NOMO-1 treated with DMSO at 0.1 percent for 48 hours (cell line): ENCODE data around the gene GALNT18.
A peak's percentile ranks its signal among the peaks of the same experiment; 100 is the strongest.

Experiments
- DNase-seq: peaks from one replicate; lab custom pipeline; 2025; ENCODE audit not compliant: unreplicated experiment; lab: John Stamatoyannopoulos, UW

GALNT18 gene

DNA sequence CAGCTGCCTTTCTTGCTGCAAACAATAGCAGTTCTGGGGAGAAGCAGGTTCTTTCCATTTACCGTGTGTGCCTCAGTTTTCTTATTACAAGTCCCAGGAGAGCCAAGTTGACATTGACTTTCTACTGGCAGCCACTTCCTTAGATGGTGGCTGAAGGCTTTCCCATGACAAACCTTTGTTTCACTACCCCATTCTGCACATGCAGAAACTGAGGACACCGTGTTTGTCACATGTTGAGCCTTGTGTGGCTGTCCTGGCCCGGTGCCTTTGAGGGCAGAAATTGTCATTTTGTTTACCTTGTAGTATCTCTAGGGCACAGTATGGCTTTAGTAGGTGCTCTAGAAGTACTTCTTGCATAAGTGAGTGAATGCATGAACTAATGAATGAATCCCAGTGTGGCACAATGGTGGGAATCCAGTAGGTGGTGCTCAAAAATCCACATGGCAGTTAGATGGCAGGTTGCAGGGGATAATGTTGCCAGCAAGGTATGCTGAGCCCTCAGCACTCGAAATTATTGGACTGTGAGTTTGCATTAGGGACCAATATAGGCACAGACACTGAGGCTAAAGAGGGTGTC, 370.3 kb downstream of the GALNT18 start:
- DNase-seq, result no peak

DNA sequence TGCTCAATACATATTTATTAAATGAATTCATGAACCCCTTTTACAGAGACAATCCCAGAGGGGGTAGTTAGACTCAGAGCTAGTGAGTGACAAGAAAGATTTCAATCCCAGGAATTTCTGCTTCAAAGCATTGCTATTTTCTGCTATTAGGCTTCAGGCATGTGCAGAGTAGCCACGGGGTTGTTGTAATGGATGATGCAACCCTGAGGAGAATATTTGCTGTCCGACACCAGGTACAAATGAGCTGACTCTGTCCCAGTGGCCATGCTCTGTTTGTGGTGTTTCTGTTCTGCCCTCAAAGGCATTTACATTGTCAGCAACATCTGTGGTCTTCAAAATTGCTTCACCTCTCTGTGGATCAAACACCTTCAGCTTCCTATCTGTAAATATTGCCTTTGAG, 371.3 kb downstream of the GALNT18 start:
- no peak for DNase-seq

- DNase-seq, result no peak
Observed at GRCh38 chr11:11247576-11247975, 374.2 kb downstream of the GALNT18 start.

DNA sequence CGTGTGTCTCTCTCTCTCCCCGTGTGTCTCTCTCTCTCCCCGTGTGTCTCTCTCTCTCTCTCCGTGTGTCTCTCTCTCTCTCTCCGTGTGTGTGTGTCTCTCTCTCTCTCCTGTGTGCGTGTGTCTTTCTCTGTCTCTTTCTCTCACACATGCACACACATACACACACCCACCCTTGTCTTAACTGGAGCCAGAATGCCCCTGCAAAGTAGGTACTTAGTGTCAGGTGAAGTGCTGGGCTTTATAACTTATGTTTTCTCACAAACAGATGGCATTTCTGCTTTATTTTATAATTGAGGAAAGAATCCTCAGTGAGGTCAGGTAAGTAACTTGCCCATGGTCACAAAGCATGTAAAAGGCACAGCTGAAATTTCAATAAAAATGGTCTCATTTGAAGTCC, 374.7 kb downstream of the GALNT18 start:
- DNase-seq, result no peak

- DNase-seq, result no peak
Observed at GRCh38 chr11:11246166-11246565, 375.6 kb downstream of the GALNT18 start.

DNA sequence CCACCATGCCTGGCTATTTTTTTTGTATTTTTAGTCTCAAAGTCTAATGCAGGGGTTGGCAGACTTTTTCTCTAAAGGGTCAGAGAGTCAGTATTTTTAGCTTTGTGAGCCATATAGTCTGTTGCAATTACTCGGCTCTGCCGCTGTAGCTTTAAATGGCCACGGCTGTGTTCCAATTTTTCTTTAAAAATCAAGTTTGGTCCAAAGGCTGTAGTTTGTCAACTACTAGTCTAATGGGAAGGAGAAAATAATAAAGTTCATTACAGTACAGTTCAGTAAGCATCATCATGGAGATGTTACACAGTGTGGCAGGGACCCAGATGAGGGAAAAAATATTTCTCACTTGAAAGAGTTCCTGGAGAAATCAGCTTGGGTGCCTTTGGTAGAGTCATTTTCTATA, 376.4 kb downstream of the GALNT18 start:
- no peak for DNase-seq

GRCh38 chr11:11244470-11245080, 377.2 kb downstream of the GALNT18 start:
- DNase-seq, result no peak

DNA sequence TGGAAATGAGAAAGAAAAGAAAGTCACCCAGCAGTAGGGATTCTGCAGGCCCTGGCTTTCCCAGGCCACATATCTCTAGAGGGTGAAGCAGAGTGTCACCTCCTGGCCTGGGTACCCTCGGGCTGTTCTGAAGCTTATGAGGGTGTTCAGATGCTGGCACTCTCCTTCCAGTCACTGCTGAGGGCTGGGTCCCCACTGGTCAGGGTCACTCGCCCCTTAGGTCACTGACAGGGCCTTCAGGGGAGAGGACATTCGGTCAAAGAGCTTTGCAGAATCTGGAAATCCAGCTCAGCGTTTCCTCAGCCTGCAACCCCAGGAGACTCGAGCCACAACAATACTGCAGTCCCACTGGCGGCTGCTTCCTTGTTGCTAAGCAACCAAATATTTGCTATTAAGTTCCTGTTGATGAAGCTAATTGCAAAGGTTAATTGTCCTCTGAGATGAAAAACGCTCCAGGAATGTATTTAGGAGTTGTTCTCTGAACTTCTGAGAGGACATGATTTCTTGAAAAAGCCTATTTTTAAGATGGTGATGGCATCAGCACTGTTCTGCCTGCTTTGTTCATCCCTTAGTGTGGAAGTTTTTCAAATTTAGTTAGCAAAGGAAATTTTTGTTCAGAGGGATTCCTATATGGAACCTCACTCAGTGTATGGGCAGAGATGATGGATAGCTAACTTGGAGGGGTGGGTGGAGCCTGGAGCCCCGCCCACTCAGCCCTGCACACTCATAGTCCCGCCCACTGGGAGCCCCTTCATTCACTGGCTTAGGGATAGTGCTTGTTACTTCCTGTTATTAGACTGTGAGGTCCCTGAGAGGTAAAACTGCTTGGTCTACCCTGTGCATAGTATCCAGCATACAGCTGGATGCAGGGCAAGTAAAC, 378.0 kb downstream of the GALNT18 start:
- peak; percentile 35 for DNase-seq

GRCh38 chr11:11243209-11243589, 378.6 kb downstream of the GALNT18 start:
- no peak for DNase-seq

- no peak for DNase-seq
Observed at GRCh38 chr11:11241284-11241683, 380.5 kb downstream of the GALNT18 start.

GRCh38 chr11:11239959-11240358, 381.8 kb downstream of the GALNT18 start:
- no peak for DNase-seq

DNA sequence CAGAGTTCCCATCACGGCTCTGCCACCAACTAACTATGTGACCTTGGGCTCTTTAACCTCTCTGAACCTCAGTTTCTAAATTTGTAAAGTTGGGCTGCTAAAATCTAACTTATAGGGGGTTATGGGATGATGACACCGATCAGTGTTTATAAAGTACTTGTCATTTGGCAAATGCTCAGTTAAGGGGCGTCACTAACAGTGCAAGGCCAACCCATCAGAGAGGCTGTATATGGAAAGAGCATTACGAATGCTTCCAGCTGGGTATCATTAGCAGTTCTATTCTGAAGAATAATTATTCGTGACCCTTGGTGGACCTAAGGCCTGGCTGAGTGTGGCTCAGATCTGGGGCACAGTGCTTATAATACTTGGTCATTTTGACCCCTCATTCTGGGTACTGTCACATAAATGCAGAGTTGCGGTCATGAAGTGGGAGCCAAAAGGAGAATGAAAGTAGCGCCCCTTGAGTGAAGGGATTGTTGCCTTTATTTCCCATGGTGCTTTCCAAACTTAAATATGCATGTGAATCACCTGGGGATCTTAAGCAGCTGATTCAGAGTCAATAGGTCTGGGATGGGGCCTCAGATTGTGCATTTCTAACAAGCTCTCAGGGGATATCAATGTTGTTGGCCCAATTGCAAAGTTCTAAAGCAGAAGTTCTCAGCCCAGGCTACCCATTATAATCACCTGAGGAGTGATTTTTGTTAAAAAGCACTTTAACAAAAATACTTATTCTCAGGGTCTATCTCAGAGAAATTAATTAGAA, 384.6 kb downstream of the GALNT18 start:
- no peak for DNase-seq

- no peak for DNase-seq
Observed at GRCh38 chr11:11236498-11237059, 385.2 kb downstream of the GALNT18 start.

DNA sequence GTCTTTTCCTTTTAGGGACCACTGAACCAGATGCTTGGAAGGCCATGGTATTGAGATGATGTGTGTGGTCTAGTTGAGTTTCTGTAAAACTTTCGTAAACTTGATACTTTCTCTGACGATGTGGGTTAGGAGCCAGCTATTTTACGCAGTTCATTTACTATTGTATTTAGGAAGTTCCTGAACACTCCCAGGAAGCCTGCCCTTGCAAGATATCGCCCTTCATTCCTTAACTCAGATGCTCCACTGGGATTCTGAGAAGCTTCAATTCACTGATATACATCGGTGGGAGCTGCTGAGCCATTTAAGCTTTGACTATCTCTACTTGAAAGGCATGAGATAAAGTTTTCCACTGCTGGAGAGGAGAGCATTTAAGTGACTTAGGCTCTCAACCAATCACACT, 390.0 kb downstream of the GALNT18 start:
- DNase-seq, result no peak

DNA sequence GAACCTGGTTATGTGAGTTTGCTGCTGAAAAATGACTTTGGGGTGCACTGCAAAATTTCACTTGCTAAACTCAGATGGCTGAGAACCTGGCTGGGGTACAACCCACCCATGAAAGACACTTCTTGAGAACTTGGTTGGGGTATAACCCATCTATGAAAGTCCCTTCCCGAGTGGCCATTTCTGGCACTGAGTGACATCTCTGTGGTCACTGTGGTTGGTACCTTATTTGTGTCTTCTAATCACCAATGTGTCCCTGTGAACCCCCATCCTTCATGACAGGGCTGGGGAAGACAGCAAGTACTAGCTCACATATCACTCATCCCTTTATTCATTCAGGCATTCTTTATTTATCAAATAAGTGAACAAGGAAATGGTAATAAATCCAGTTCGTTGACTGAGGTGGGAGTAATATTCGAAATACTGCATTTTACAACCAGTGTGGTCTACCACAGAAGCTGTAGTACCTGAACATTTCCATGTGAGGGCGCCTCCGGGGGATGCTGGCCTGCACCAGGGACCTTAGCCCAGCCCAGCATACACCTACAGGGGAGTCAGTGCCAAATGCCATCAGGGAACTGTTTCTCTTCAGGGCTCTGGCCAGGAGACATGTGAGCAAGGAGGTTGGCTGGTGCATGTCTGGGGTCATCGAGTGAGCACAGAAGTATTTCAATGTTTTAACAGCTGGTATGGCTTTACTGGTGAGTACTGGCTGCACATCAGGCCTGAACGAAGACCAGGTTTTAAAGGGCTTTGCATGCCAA, 390.8 kb downstream of the GALNT18 start:
- no peak for DNase-seq

DNA sequence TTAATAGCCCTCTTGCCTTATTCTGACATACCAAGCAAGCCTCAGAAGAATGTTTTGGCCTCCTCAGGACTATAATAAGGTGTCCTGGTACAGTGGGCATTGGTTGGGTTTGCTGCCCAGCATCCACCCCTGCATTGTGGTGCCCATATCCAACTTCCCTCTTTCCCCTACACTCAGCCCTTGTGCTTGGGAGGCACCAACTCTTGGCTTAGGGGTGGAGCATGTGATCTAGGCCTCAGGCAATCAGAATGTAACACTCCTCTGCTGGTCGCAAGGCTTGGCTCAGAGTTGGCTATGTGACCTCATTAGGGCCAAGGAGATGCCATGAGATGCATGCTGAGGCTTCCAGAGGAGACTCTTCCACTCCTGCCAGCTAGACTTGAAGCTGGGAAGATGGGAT, 391.7 kb downstream of the GALNT18 start:
- no peak for DNase-seq

- DNase-seq, result no peak
Observed at GRCh38 chr11:11229647-11230046, 392.2 kb downstream of the GALNT18 start.

GRCh38 chr11:11227296-11228085, 394.3 kb downstream of the GALNT18 start:
- no peak for DNase-seq
